GM20000 (cell line): Measurements from ENCODE around the gene RGS9BP.
A peak's percentile ranks its signal among the peaks of the same experiment; 100 is the strongest.
"Not testable (repeated sequence)": the region's sequence is repeated elsewhere in the genome, so short reads cannot be mapped to it uniquely, and the experiment has no call there.

Experiments used
- DNase-seq: peaks from one replicate; pipeline ENCODE4 v3.0.0; 2012; ENCODE audit warnings: low spot score
- TF ChIP-seq, protein P1 (sequence below): IDR thresholded peaks from 2 replicates; pipeline ENCODE4 v1.5.1; 2012; ENCODE audit warnings: mild to moderate bottlenecking, control low read depth; ENCODE audit errors: extremely low read depth, missing control alignments

The RGS9BP gene

DNA sequence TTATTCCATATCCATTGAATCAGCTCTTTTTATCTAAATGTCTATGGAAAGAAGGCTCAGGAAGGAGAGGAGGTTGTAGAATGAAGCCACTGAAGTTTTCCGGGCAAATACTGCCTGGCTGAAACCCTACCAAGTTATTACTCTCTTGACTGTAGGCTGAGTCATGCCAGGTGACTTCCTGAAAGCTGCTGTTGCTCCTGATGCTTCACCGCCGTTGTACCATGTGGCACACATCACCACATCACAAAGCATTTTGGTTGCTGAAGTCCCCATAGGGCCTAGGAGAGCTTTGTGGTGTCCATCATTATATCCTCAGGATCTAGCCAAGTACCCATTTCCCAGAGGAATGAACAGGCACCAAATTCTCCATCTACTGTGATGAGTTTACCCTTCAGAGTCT is 32.8 kb downstream of the RGS9BP start:
- DNase-seq = no peak
- TF ChIP-seq, protein P1, sequence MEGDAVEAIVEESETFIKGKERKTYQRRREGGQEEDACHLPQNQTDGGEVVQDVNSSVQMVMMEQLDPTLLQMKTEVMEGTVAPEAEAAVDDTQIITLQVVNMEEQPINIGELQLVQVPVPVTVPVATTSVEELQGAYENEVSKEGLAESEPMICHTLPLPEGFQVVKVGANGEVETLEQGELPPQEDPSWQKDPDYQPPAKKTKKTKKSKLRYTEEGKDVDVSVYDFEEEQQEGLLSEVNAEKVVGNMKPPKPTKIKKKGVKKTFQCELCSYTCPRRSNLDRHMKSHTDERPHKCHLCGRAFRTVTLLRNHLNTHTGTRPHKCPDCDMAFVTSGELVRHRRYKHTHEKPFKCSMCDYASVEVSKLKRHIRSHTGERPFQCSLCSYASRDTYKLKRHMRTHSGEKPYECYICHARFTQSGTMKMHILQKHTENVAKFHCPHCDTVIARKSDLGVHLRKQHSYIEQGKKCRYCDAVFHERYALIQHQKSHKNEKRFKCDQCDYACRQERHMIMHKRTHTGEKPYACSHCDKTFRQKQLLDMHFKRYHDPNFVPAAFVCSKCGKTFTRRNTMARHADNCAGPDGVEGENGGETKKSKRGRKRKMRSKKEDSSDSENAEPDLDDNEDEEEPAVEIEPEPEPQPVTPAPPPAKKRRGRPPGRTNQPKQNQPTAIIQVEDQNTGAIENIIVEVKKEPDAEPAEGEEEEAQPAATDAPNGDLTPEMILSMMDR = no peak

DNA sequence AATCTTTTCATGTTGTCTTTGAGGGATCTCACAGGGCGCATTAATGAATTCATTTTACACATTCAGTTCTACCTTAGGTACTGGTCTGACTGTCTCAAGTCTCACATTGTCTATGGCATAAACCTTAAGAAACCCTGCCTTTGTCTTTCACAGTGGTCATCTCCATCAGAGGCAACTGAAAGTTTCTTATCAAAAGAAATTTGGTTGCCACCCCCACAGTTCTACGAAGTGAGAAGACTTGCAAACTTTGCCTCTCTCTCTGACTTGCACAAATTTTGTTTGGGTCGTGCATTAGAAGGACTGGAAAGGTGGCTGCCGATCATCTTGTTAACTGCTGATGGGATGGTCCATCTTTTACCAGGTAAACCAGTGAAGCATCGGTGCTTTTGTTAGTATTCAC is 33.4 kb downstream of the RGS9BP start:
- TF ChIP-seq, protein P1 = no peak
- DNase-seq = no peak

DNA sequence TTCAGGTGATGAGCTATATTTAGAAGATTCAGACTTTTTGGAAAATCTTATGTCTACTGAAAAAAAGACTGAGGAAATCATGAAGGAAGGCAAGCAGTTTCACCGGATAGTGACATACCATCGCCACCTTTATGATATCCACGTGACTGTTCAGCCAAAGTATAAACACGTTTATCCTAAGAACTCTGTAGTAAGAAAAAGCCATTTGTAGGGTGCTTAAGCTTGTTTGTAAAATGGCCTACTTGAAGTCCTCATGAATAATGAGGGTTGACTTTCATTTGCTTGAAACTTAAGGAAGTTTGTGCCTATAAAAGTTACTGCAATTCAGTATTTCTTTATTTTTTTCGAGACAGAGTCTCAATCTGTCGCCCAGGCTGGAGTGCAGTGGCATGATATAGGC is 36.1 kb downstream of the RGS9BP start:
- TF ChIP-seq, protein P1 = no peak

DNA sequence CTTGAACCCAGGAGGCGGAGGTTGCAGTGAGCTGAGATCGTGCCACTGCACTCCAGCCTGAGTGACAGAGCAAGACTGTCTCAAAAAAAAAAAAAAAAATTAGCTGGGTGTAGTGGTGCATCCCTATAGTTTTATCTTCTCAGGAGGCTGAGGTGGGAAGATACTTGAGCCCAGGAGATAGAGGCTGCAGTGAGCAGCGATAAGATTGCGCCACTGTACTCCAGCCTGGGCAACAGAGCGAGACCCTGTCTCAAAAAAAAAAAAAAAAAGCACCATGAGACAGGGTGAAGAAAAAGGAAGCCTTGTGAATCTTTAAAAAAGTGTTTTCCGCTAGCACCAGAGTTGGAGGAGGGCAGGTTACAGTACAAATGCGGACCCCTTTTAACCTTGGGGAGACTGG is 40.6 kb downstream of the RGS9BP start:
- DNase-seq = not testable (repeated sequence)

More for the DNA sequence above, 36.1 kb downstream of the RGS9BP start:
- DNase-seq = no peak

DNA sequence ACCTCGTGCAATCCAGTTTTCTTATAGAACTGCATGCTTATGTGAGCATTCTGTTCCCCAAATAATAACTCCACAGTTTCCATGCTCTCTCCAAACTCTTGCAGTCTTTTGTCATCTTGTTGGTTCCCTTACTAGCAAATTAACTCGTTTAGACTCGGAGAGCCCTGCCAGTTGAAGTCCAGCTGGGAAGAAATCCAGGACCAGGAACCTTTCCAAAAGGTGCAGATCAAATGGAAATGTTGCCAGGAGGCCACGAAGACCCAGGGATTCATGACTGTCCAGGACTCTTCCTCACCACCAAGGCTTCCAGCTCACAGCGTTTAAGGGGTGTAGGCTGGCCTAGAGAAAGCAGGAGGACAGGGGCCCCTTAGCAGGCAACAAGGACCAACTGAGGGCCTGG is 41.8 kb downstream of the RGS9BP start:
- TF ChIP-seq, protein P1 = no peak
- no peak for DNase-seq

DNA sequence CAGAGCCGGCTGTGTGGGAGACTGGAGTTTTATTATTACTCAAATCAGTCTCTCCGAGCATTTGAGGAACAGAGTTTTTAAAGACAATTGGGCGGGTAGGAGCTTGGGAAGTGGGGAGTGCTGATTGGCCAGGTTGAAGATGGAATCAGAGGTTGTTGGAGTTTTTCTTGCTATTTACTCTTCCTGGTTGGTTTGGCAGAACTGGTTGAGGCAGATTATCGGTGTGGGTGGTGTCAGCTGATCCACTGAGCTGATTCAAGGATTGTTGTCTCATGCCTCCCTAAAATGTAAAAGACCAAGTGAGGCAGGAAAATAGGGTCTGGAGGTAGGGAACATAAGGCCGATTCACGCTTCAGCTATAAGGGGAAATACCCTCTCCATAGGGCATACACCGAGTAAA is 42.6 kb downstream of the RGS9BP start:
- TF ChIP-seq, protein P1 = no peak
- DNase-seq = no peak

DNA sequence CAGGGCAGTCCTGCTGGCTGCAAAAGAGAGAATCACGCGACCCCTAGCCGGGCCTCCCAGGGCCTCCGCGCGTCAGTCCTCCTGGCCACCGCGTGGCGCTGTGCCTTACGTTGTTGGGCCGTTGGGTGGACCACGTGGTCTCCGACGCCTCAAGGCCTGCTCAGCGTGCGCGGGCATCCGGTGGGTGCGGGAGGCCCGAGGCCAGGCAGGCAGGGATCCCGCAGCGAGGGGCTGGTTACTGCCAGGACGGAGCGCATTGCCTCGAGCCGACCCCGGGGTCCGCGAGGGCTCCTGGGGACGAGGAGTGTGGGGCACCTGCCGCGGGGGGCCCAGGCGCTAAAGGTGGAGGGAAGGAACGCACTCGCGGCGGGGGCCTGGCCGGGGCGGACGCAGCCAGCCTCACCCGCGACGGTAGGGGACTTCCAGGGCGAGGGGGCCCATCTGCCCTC is 44.0 kb downstream of the RGS9BP start, which contains the start of gene TDRD12:
Gene TDRD12, plus strand, starts transcription at position 157 of the 449 bp plus-strand sequence. CDS start 306 bp downstream, outside the sequence.
- DNase-seq = peak; percentile 40
- TF ChIP-seq, protein P1 = no peak

DNA sequence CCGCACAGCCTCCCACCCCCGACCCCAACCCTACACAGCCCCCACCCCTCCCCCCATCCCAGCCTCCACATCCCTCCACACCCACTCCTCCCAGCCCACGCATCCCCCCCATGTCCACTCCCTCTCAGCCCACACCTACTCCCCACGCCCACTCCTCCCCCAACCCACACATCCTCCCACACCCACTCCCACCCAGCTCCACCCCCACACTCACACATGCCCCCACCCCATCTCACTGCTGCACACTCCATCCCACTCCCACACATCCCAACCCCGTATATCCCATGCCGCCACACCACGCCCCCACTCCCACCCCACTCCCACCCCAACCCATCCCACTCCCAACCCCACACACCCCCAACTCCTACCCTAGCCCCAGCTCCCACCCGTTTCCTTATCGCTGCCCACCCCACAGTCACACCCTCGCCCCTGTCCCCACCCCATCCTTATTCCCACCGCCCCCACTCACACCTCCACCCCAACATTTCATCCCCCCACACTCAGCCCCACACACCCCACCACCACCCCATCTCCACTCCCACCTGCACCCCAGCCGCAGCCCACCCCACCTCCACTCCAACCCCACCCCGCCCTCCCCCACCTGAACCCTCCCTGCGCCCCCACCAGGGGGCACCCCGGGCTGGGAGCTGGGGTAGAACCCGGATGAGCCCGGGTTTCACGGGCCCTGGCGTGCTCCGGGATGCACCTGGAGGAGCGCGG is 44.7 kb downstream of the RGS9BP start:
- peak; percentile 36 for DNase-seq

More for the DNA sequence above, 44.7 kb downstream of the RGS9BP start:
- TF ChIP-seq, protein P1 = no peak
